ENCODE data around the gene CHML.

DNA sequence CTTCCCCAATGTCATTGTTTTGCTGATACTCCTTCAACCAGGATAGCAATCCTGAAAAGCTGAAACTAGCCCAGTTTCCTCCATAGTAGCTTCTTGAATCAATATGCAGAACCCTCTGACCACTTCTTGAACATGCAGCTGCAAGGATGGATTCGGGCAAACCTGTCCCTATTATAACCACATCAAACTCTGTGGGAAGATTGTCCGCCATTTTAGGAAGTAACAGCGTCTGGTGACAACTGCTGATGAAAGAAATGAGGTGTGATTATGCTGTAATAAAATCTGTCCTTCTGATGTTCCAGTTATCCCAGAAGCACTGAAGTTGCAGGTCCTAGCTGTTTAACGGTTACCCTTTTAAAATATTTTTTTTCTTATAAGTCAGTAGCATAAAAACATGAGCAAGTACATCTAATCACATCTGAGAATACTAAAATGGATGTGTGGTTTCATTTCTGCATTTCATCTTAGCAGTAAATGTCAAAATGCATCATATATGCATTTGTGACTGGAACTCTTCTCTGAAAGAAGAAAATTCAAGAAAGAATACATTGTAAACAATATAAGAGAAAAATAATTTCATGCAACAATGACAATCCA lies 4.5 kb downstream of the CHML start:
- TF ChIP-seq CTCF (IDR thresholded peaks at IDR 0.05) (no peak), POLR2A (IDR thresholded peaks at IDR 0.05) (no peak)
